HG02973 (cell line): Measurements from ENCODE around the gene TGFBR2.

Experiments
- ATAC-seq: cut with Tn5 transposase; IDR thresholded peaks from one replicate; pipeline ENCODE4 v1.9.1; 2021; ENCODE audit warnings: moderate library complexity; ENCODE audit not compliant: unreplicated experiment

The TGFBR2 gene

GRCh38 chr3:30708472-30708871 lies 102.1 kb downstream of the TGFBR2 start:
- ATAC-seq, result no peak

DNA sequence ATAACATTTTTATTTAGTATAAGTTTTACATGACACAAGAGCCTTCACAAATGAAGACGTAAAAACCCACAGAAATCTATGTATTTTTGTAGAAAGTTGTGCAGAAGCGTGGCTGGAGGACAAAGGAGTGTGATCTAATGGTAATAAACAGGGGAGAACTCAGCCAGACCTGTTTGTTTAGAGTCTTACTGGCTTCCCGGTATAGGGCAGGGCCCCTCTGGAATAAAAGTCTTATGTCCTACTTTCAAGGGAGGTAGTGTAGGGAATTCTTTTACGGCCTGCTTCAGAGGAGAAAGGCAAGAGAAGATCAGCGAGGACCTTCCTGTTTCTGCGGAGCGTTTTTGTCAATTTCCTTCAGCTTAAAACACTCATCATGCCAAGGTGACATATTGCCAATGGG lies 103.6 kb downstream of the TGFBR2 start:
- no peak for ATAC-seq

GRCh38 chr3:30711151-30711550 lies 104.8 kb downstream of the TGFBR2 start:
- no peak for ATAC-seq

- no peak for ATAC-seq
Observed at GRCh38 chr3:30711867-30712266, 105.5 kb downstream of the TGFBR2 start.

- no peak for ATAC-seq
Observed at GRCh38 chr3:30712991-30713390, 106.6 kb downstream of the TGFBR2 start.

- no peak for ATAC-seq
Observed at GRCh38 chr3:30713885-30714503, 107.6 kb downstream of the TGFBR2 start.

GRCh38 chr3:30719536-30719935 lies 113.1 kb downstream of the TGFBR2 start:
- ATAC-seq, result no peak

GRCh38 chr3:30720586-30721313 lies 114.3 kb downstream of the TGFBR2 start:
- no peak for ATAC-seq

- no peak for ATAC-seq
Observed at GRCh38 chr3:30721314-30721634, 114.9 kb downstream of the TGFBR2 start.

DNA sequence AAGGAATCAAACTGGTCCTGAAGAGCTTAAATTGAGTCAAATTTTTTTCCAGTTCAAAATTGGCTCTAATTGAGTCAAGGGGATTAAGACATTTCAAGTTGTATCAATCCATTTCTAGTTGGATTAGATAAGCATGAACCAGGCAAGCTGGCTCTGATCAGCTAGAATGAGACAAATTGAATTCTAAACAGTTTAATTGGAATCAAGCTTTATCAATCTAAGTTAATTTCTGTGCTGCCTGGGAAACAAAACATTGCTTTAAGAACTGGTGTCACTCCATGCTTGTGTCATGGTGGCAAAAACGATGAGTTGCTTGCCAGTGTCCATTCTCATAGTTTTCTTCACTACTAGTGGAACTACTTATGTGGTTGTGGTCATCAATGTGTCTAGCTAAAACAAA lies 116.8 kb downstream of the TGFBR2 start:
- ATAC-seq, result no peak

DNA sequence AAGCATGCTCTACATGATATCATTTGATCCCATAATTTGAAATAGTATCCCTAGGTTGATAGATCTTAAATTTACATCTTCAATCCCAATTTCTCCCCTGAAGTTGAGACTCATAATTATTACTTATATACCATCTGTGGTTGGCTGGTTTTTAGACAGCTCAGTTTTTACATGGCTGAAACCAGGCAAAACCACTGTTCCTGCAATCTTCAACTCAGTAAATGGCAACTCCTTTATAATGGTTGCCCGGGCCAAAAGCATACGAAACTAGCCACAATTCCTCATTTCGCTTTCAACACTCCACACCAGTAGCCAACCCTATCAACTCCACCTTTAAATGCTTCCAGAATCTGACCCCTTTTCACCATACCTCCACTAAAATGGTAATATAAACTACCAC lies 118.5 kb downstream of the TGFBR2 start:
- no peak for ATAC-seq

- ATAC-seq, result no peak
Observed at GRCh38 chr3:30728143-30728542, 121.7 kb downstream of the TGFBR2 start.

DNA sequence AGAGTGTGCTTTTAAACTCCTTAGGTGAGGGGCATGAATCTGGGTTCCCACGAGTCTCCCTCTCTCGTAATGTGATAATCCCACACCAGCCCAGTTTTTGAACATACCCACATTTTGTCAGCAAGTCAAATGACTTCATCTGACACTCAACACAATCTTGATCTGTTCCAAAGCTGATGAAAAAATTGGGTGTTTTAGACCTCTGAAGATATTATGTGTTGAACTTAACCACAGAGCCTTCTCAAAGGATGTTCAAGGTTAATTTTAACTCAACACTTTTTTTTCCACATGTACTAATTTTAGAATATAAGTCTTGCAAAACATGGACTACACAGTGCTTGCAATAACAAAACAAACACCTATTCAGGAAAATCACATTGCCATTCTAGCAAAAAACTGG lies 123.1 kb downstream of the TGFBR2 start:
- ATAC-seq, result no peak

DNA sequence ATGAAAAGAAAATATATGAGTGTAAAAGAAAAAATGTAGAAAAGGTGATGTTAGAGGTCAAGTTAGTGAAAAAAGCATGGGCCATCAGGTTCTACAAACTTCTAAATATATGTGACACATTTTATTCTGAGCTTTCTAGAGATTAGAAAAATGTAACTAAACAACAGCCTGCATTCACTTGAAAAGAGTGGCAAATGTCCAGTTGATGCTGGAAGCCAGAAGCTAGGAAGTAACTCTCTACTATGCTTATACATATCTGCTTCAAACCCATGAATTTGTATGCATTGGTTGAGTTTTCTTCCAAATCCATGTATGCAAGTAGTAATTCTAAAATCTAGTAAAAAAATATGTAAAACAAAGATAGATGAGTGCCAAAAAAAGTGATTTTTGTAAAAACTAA lies 123.5 kb downstream of the TGFBR2 start:
- ATAC-seq, result no peak

- no peak for ATAC-seq
Observed at GRCh38 chr3:30730967-30731366, 124.6 kb downstream of the TGFBR2 start.

DNA sequence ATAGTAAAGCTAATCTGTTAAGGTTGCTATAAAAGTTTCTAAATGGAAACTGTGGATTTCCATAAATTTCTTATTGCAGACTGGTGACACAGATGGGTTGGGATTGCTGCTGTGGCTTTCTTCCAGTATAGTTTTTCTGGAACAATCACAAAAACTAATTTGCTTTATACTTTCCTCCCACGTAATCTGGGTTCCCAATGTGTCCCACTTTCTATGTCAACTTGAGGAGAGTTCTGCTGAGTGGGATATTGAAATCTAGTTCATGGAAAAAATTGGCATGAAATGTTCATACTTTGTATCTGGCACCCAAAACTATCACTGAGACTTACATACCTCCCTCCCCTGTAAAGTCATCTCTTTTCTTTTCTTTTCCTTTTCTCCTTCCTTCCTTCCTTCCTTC lies 126.8 kb downstream of the TGFBR2 start:
- no peak for ATAC-seq

GRCh38 chr3:30733696-30734095 lies 127.3 kb downstream of the TGFBR2 start:
- no peak for ATAC-seq

- ATAC-seq, result no peak
Observed at GRCh38 chr3:30737743-30738499, 131.5 kb downstream of the TGFBR2 start.

- ATAC-seq, result no peak
Observed at GRCh38 chr3:30738605-30739004, 132.2 kb downstream of the TGFBR2 start.

DNA sequence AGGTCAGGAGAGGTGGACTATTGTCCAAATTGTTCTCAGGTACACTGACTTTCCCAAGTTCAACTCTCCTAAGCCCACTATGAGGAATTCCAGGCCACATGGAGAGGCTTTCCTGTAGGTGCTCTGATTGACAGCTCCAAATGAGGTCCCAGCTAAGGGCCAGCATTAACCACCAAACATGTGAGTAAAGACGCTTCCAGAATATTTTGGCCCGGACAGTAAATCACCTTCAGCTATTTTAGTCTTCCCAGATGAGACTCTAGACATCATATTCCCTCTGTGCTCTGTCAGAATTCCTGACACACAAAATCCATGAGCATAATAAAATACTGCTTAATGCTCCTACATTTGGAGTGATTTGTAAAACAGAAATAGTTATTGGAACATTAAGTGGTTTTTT lies 135.5 kb downstream of the TGFBR2 start:
- no peak for ATAC-seq

DNA sequence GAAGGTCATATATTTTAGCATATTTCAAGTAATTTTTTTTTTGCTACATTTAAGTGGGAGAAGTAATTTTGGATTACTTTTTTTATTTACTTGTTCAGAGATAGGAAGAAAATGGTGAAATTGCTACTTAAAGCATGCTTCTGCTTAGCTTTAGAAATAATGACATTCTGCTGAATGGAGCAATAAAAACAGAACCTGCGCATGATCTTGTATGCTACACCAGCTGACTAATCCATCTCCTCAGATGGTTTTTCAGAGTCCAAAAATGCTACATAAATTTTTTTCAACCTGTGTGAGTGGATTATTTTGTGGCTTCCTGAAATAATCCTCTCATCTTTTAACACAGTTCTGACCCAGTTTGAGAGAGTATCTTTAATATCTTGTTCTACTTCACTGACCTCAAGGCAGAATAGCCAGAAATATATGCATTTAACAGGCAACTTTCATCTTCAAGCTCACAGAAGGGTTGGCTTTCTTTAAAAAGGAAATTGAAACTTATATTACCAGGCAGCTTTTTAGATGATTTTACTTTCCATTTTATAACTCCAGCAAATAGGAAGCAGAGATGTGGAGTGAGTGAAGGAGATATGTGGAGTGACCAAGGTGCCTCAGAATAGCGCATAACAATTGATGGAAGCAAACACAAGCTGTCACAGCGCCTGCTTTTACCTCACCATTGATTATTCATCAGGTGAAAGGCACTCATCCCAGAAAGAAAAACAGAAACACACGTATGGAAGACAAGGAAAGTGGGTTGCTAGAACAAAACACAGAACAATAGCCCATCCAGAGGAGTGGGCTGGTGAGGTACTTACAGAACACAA lies 136.6 kb downstream of the TGFBR2 start:
- no peak for ATAC-seq
